PC-9 (cell line): ENCODE data around the gene PALLD. TPM values are rescaled to one million over a fixed set of nuclear protein-coding genes. Genes with fewer than 3 reads are reported as not detected.
A peak's percentile ranks its signal among the peaks of the same experiment; 100 is the strongest.

ENCODE experiments used
- BruUV-seq: library from RNA; stranded (reverse); fragments of 400-500 nt; replicated peaks from 2 replicates; lab custom pipeline; 2021; lab: Mats Ljungman, UMichigan
- CTCF ChIA-PET: fragments of 300-600 bp; sonication (Branson Sonifier 250); formaldehyde crosslinking; loops from one replicate; lab custom pipeline; 2022; ENCODE audit warnings: antibody characterized with exemption; lab: Charles Lee
- POLR2A ChIA-PET: fragments of 300-600 bp; sonication (Branson Sonifier 250); formaldehyde crosslinking; loops from one replicate; lab custom pipeline; 2022; ENCODE audit warnings: antibody characterized with exemption; ENCODE audit not compliant: unreplicated experiment; lab: Charles Lee
- DNase-seq, 2 experiments: peaks; one replicate each; pipeline versions ENCODE4 v3.0.0 to v3.0.0-alpha.2; 2015 to 2022; ENCODE audit warnings: mixed read lengths in 1 of 2
- H2AFZ ChIP-seq: fragments of 200-600 bp; sonication (generic); 2 replicates; pipeline ENCODE4 v1.8.1; 2017; ENCODE audit warnings: antibody characterized with exemption
- H3F3A ChIP-seq: fragments of 200-600 bp; sonication (generic); 2 replicates; pipeline ENCODE4 v1.8.1; 2017; ENCODE audit warnings: antibody characterized with exemption, mild to moderate bottlenecking, low read depth; ENCODE audit not compliant: insufficient read depth
- H3K27ac ChIP-seq: fragments of 200-600 bp; sonication (generic); 2 replicates; pipeline ENCODE4 v1.6.1; 2016; ENCODE audit warnings: mixed run types
- H3K27me3 ChIP-seq: fragments of 200-600 bp; sonication (generic); 2 replicates; pipeline ENCODE4 v1.6.1; 2016; ENCODE audit warnings: low read depth, mixed run types; ENCODE audit not compliant: insufficient read depth
- H3K36me3 ChIP-seq: fragments of 200-600 bp; sonication (generic); 2 replicates; pipeline ENCODE4 v1.6.1; 2016; ENCODE audit warnings: low read depth, mixed run types
- H3K4me1 ChIP-seq: fragments of 200-600 bp; sonication (generic); replicated peaks from 2 replicates; pipeline ENCODE4 v1.6.1; 2016; ENCODE audit warnings: mixed run types; ENCODE audit not compliant: insufficient read depth
- H3K4me2 ChIP-seq: fragments of 200-600 bp; sonication (generic); 2 replicates; pipeline ENCODE4 v1.6.1; 2017; ENCODE audit warnings: mixed run types
- H3K4me3 ChIP-seq: fragments of 200-600 bp; sonication (generic); 2 replicates; pipeline ENCODE4 v1.6.1; 2016; ENCODE audit warnings: mixed run types
- H3K79me2 ChIP-seq: fragments of 200-600 bp; sonication (generic); 2 replicates; pipeline ENCODE4 v1.6.1; 2017; ENCODE audit warnings: low read depth, mixed run types
- H3K9me2 ChIP-seq: fragments of 200-600 bp; sonication (generic); 2 replicates; pipeline ENCODE4 v1.8.1; 2017; ENCODE audit warnings: mild to moderate bottlenecking; ENCODE audit not compliant: insufficient read depth
- H3K9me3 ChIP-seq: fragments of 200-600 bp; sonication (generic); 2 replicates; pipeline ENCODE4 v1.8.1; 2016; ENCODE audit warnings: low read depth; ENCODE audit not compliant: insufficient read depth
- H4K20me1 ChIP-seq: fragments of 200-600 bp; sonication (generic); 2 replicates; pipeline ENCODE4 v1.8.1; 2017; ENCODE audit not compliant: insufficient read depth
- CTCF ChIP-seq: fragments of 200-600 bp; sonication (generic); conservative IDR thresholded peaks from 2 replicates; pipeline ENCODE4 v1.6.1; 2017; ENCODE audit warnings: mixed run types, antibody characterized with exemption, mild to moderate bottlenecking, moderate library complexity
- EZH2 ChIP-seq: fragments of 200-600 bp; sonication (generic); IDR thresholded peaks from 2 replicates; pipeline ENCODE4 v1.8.0; 2017; ENCODE audit warnings: antibody characterized with exemption, low read depth
- intact Hi-C: fragments of 100-400 bp; cut with micrococcal nuclease; formaldehyde crosslinking; loops from one replicate; pipeline ENCODE4 v1.10.0; 2022; ENCODE audit not compliant: unreplicated experiment
- total RNA-seq: library from RNA; stranded (reverse); gene quantifications from 2 replicates; pipeline ENCODE4 v1.2.3, GENCODE V29; 2021

The PALLD gene
- total RNA-seq, 1 experiment from 2014 or later: 156 TPM

GRCh38 chr4:168656946-168657473 lies 160.2 kb downstream of the PALLD start:
- intact Hi-C loops: loop anchor here (1.0 kb wide), 1 partner anchor 23 kb away; no protein-coding TSS in a partner anchor
- Histone ChIP-seq H3K36me3 (no peaks in the 10 kb centered on the region), H3K9me3 (no peaks in the 10 kb centered on the region), H3K27me3 (no peaks in the 10 kb centered on the region), H3K4me1 (peaks cover 35% of the 10 kb centered on the region), H4K20me1 (no peaks in the 10 kb centered on the region), H3K4me3 (peak overlapping the region; percentile 24; the same call in 1 of the 2 replicates), H3K27ac (peak overlapping the region; percentile 57), H3K79me2 (0 out of 2 replicates have a peak, but pooled peaks cover 11% of the 10 kb centered on the region), H3F3A (peaks cover 12% of the 10 kb centered on the region; the same call in 1 of the 2 replicates), H3K4me2 (peak overlapping the region; percentile 75; the same call in 1 of the 2 replicates), H2AFZ (no peak overlapping the region), H3K9me2 (no peaks in the 10 kb centered on the region)
- ChIA-PET POLR2A (interaction anchor here (0.6 to 0.9 kb wide), 2 partner anchors 70 to 127 kb away, joined by 4 to 9 read pairs; no protein-coding TSS in a partner anchor), CTCF (no interaction called here)
- no TSS peak for BruUV-seq
- TF ChIP-seq CTCF: no peak
- TF ChIP-seq EZH2: no peak
- no peak for DNase-seq

DNA sequence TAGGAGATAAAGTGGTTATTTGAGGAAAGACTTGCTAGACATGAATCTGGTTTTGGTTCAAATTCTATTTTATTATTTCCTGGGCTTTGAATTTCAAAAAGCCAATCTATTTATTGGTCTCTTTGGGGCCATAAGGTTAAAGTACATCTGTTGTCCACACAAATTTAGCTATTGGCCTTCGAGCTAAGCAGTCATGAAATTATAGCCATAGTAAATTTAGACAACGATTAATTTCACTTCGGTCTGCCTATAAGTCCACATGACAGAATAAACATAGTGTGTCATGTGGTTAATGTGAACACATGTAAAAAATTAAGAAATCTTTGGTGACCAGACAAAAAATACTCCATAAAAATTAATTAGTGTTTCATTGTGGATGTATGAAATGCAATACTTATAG lies 161.9 kb downstream of the PALLD start:
- ChIA-PET CTCF (no interaction called here), POLR2A (interaction anchor here (0.6 kb wide), 1 partner anchor 18 kb away, joined by 9 read pairs; no protein-coding TSS in a partner anchor)
- H3K36me3 ChIP-seq: no peaks in the 10 kb centered on the region

More for the DNA sequence above, 161.9 kb downstream of the PALLD start:
- H2AFZ ChIP-seq: no peak overlapping the region
- H3K4me3 ChIP-seq: no peak overlapping the region
- no peaks in the 10 kb centered on the region for H3K9me2 ChIP-seq
- no TSS peak for BruUV-seq
- TF ChIP-seq EZH2 (no peak), CTCF (no peak)
- intact Hi-C loops: no loop called here
- no peak overlapping the region for H3K27ac ChIP-seq
- H4K20me1 ChIP-seq: no peaks in the 10 kb centered on the region
- 0 out of 2 replicates have a peak, but pooled peaks cover 11% of the 10 kb centered on the region for H3K79me2 ChIP-seq
- no peaks in the 10 kb centered on the region for H3K27me3 ChIP-seq
- no peak overlapping the region for H3K4me2 ChIP-seq
- no peaks in the 10 kb centered on the region for H3K9me3 ChIP-seq
- peaks cover 9% of the 10 kb centered on the region; the same call in 1 of the 2 replicates for H3F3A ChIP-seq
- no peak for DNase-seq
- peaks cover 31% of the 10 kb centered on the region for H3K4me1 ChIP-seq
